ENCODE data around the gene RELL2. TPM values are rescaled to one million over a fixed set of nuclear protein-coding genes. Genes with fewer than 3 reads are reported as not detected.

Gene RELL2
- total RNA-seq, 1 experiment from 2014 or later = 9.9 TPM

DNA sequence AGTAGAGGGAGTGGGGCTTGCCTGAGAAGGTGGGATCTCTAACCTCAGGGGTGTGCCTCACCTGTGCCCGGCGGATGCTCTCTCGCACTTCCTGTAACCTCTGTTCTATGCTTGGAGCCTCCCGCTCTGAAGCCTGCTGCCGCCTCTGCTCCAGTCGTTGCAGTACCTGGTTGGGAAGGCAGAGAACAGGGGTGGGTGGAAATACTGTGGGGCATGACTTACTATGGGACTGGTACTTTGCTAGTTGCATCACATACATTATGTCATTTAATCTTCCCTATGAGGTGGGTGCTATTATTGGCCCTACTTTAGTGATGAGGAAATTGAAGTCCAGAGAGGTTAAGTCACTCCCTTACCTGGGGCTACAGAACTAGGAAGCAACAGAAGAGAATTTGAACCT lies 9.2 kb downstream of the RELL2 start:
- in situ Hi-C loops (cut with HindIII; ENCODE audit: low sequenced_read_pairs) = no loop called here
- no peak for DNase-seq (ENCODE audit: low spot score)

GRCh38 chr5:141647242-141647641 lies 10.4 kb downstream of the RELL2 start:
- DNase-seq (ENCODE audit: low spot score) = no peak
- in situ Hi-C loops (cut with HindIII; ENCODE audit: low sequenced_read_pairs) = no loop called here

GRCh38 chr5:141647851-141648250 lies 11.1 kb downstream of the RELL2 start:
- in situ Hi-C loops (cut with HindIII; ENCODE audit: low sequenced_read_pairs) = no loop called here
- DNase-seq (ENCODE audit: low spot score) = no peak

DNA sequence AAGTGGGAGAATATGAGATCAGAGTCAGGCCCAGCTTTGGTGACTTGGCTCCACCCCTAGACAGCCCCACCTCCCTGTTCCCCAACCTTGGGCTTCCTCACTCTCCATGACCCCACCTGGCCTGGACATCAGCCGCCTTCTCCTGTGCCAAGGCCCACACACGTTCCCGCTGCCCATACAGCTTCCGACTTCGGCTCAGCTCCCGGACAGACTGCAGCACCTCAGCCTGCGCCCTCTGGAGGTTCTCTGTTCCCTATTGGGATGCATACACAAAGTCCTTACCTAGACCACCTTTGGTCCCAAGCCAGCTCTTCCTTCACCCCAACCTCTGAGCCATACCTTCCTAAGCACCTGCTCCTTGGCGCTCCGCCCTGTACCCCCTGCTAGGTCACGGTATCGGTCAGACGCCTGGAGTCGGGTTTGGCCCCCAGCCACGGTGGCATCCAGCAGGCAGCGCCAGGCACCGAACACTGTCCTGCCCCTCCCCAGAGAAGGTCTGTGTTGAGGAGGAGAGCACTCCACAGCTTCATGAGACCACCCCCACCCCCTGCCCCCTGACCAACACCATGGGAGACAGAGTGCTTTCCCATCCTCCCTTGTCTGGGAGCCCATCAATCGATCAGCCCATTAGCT lies 12.4 kb downstream of the RELL2 start:
- DNase-seq (ENCODE audit: low spot score) = no peak
- in situ Hi-C loops (cut with HindIII; ENCODE audit: low sequenced_read_pairs) = no loop called here

- DNase-seq (ENCODE audit: low spot score) = no peak
- in situ Hi-C loops (cut with HindIII; ENCODE audit: low sequenced_read_pairs) = no loop called here
Measured at GRCh38 chr5:141649972-141650371, 13.2 kb downstream of the RELL2 start.

- peak; percentile 32 for DNase-seq (ENCODE audit: low spot score)
- in situ Hi-C loops (cut with HindIII; ENCODE audit: low sequenced_read_pairs) = no loop called here
Measured at GRCh38 chr5:141650851-141651727, 14.3 kb downstream of the RELL2 start, which contains the start of gene FCHSD1. TSS of gene FCHSD1 (minus strand) at chr5:141651418. CDS start at chr5:141651368, 50 bp downstream.

DNA sequence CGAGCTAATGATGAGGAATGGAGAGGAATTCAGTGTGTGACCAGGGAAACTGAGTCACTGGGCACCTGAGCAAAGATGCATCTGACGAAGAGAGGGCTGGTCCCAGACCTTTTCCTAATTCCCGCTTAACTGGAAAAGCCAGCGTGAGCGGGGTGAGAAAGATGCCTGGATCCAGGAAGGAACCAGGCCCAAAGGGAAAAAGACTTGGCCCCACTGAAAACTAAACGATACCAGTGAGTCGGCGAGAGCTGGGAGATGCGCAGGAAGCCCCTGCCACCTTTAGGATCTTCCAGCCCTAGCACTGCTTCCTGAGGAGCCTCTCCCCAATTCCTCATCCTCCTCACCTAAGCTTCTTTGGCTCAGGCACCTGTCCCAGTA lies 14.9 kb downstream of the RELL2 start:
- in situ Hi-C loops (cut with HindIII; ENCODE audit: low sequenced_read_pairs) = no loop called here
- no peak for DNase-seq (ENCODE audit: low spot score)

- no peak for DNase-seq (ENCODE audit: low spot score)
- in situ Hi-C loops (cut with HindIII; ENCODE audit: low sequenced_read_pairs) = no loop called here
Measured at GRCh38 chr5:141654298-141654697, 17.5 kb downstream of the RELL2 start.

DNA sequence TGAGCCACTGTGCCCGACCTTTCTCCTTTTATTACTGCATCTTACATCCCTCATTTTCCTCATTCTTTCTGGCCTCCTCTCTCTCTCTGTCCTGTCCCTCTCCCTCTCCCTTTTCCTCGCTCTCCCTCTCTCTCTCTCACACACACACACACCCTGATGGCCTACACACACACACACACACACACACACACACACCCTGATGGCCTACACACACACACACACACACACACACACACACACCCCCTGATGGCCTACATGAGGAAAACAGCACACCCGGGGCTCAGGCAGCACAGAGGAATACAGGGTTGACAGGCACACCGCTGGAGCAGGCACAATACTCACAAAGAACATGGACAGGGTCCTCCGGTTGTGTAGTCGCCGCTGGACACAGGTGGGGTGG lies 18.2 kb downstream of the RELL2 start:
- in situ Hi-C loops (cut with HindIII; ENCODE audit: low sequenced_read_pairs) = no loop called here
- no peak for DNase-seq (ENCODE audit: low spot score)

- no peak for DNase-seq (ENCODE audit: low spot score)
- in situ Hi-C loops (cut with HindIII; ENCODE audit: low sequenced_read_pairs) = no loop called here
Measured at GRCh38 chr5:141656396-141656795, 19.6 kb downstream of the RELL2 start.

DNA sequence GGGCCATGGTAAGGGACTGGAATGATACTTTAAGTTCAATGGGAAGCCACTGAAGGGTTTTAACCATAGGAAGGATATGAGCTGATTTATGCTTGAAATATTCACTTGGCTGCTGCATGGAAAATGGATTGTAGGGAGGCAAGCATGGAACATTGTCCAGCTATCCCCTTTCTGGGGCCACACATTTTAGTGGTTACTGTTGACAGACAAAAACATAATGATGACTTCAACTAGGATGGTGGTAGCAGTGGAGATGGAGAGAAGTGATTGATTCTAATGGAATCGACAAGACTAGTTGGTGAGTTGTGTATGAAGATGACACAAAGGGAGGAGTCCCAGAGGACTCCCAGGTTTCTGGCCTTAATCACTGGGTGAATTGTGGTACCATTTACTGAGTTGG lies 20.6 kb downstream of the RELL2 start:
- in situ Hi-C loops (cut with HindIII; ENCODE audit: low sequenced_read_pairs) = no loop called here
- no peak for DNase-seq (ENCODE audit: low spot score)

GRCh38 chr5:141657937-141658545 lies 21.2 kb downstream of the RELL2 start:
- in situ Hi-C loops (cut with HindIII; ENCODE audit: low sequenced_read_pairs) = no loop called here

DNA sequence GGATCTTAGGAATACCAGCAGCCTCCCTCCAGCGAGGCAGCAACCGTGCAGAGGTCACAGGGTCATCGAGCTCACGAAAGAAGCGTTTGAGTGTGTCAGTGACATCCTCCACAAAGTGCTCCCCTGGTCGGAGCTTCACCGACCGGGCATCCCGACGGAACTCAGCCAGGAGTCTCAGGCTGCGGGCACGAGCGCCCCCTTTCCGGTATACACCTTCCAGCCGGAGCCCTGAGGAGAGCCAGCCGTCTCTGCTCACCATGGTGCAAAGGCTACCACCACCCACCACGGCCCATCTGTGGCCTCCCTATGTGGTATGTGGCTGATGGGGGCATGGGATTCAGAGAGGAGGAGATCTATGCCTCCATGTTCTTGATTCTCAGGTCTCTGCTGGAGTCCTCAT lies 25.2 kb downstream of the RELL2 start:
- in situ Hi-C loops (cut with HindIII; ENCODE audit: low sequenced_read_pairs) = no loop called here
- no peak for DNase-seq (ENCODE audit: low spot score)

More at GRCh38 chr5:141657937-141658545, 21.2 kb downstream of the RELL2 start:
- no peak for DNase-seq (ENCODE audit: low spot score)

DNA sequence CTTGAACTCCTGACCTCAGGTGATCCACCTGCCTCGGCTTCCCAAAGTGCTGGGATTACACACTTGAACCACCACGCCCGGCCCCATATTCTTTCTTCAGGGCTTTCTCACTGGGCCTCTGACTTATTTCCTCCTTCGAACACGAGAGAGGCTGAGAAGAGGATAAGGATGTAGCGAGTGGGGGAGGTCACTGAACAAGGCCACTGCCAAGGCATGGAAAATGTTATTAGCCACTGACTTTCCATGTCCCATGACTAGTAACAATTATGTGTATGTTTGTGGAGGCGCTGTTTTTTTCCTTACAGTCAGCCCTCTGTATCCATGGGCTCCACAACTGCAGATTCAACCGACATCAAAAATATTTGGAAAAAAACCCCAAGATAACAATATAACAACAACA lies 26.7 kb downstream of the RELL2 start:
- no peak for DNase-seq (ENCODE audit: low spot score)
- in situ Hi-C loops (cut with HindIII; ENCODE audit: low sequenced_read_pairs) = no loop called here

DNA sequence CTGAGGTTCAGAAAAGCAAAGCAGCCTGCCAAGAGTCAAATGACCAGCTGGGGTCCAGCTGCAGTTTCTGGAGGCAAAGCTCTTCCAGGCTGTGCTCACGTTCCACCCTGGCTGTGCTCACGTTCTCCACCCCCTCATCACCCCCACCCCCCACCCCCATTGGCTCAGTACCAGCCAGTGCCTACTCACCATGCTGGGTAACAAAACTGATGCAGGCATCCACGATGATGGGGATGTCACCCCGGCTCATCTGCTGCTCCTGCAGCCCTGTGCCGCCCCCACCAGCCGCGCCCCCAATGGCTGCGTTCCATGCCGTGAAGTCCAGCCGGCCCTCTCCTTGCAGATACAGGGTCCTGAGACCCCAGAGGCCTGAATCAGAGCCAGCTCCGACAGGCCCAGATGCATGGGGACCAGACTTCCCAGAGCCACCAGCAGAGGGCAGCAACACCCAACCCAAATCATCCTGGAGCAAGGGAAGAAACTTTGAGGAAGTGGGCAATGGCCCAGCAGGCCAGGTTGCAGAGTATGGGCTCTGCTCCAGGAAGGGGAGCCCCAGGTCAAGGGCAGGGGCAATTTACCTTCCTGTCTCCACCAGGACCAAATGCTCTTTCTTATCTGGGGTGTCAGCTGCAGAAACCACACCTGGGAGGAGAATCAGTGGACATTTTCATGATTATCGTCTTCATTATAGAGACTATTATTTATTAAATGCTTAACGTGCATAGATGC lies 28.1 kb downstream of the RELL2 start:
- peak; percentile 74 for DNase-seq (ENCODE audit: low spot score)
- in situ Hi-C loops (cut with HindIII; ENCODE audit: low sequenced_read_pairs) = no loop called here

GRCh38 chr5:141665995-141666940 lies 29.5 kb downstream of the RELL2 start:
- no peak for DNase-seq (ENCODE audit: low spot score)
- in situ Hi-C loops (cut with HindIII; ENCODE audit: low sequenced_read_pairs) = no loop called here

- in situ Hi-C loops (cut with HindIII; ENCODE audit: low sequenced_read_pairs) = no loop called here
- DNase-seq (ENCODE audit: low spot score) = no peak
Measured at GRCh38 chr5:141668601-141669265, 31.9 kb downstream of the RELL2 start.

DNA sequence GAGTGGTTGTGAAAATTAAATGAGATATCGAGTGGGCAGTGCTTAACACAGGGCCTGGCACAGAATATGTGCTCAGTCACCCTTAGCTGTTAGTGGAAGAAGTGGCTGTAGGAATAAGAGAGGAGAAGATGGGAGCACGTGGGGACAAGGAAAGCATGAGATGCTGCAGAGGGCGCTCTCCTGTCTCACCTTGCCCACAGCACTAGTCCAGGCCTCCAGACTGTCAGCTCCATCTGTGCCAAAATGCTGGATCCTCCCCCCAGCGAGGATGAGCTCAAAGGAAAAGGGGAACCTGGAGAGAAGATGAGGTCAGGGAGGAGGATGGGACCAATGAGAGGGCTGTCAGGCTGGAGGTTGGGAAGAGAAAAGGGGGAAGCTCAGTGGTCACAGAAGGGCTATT lies 32.7 kb downstream of the RELL2 start:
- peak; percentile 9 for DNase-seq (ENCODE audit: low spot score)
- in situ Hi-C loops (cut with HindIII; ENCODE audit: low sequenced_read_pairs) = no loop called here

All from G401 (cell line).